Mesothelial cell of epicardium (in vitro differentiated cells): ENCODE measurements around the gene GSN. TPM values are rescaled to one million over a fixed set of nuclear protein-coding genes. Genes with fewer than 3 reads are reported as not detected.

ENCODE experiments used
- DNase-seq, 2 experiments: peaks; one replicate each; pipeline ENCODE4 v3.0.0; 2021; ENCODE audit warnings: low spot score in 2 of 2; ENCODE audit not compliant: unreplicated experiment in 2 of 2
- H3K27ac Mint-ChIP-seq: 2 replicates; pipeline ENCODE4 v1.8.0; 2021; ENCODE audit warnings: mixed read lengths
- H3K27me3 Mint-ChIP-seq: 2 replicates; pipeline ENCODE4 v1.8.0; 2021; ENCODE audit warnings: low read depth, mixed read lengths
- H3K36me3 Mint-ChIP-seq: 2 replicates; pipeline ENCODE4 v1.8.0; 2021; ENCODE audit warnings: mixed read lengths
- H3K4me1 Mint-ChIP-seq: 2 replicates; pipeline ENCODE4 v1.8.0; 2021; ENCODE audit warnings: mixed read lengths
- H3K4me3 Mint-ChIP-seq: 2 replicates; pipeline ENCODE4 v1.8.0; 2021; ENCODE audit warnings: mild to moderate bottlenecking, moderate library complexity, mixed read lengths
- H3K9me3 Mint-ChIP-seq: 2 replicates; pipeline ENCODE4 v1.8.0; 2021; ENCODE audit warnings: mixed read lengths
- total RNA-seq: library from RNA; stranded (reverse); gene quantifications from 3 replicates; pipeline ENCODE4 v1.2.1, GENCODE V29; 2021
- TF ChIP-seq, protein P1 (sequence below): fragments of 200-600 bp; sonication (generic); IDR thresholded peaks from one replicate; pipeline ENCODE4 v1.5.0; 2021; ENCODE audit warnings: antibody characterized with exemption; ENCODE audit not compliant: unreplicated experiment

The GSN gene
- total RNA-seq, 1 donor from 2014 or later: 114 TPM

DNA sequence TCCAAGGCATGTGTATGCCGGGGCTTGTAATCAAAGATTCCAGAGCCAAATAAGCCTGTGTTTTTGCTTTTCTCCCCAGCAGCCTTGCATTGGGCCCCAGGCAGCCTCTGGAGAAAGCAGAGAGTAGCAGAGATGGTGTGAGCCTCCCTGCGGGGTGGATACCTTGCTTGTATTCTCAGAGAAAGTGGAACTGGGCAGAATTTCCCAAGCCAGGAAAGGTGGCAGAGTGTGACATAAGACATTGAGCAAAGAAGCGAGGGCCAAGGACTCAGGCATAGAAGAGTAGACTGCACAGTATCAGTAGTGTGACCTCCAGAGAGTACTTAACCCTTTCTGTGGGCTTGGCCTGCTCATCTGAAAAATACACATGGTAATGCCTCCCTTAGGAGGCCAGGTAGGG is 1.6 kb upstream of the GSN start:
- Mint-ChIP-seq H3K27ac (no peak overlapping the region), H3K4me3 (peak overlapping the region; percentile 22), H3K4me1 (peaks cover 30% of the 10 kb centered on the region), H3K36me3 (no peaks in the 10 kb centered on the region), H3K9me3 (no peaks in the 10 kb centered on the region), H3K27me3 (peaks cover 11% of the 10 kb centered on the region)
- TF ChIP-seq, protein P1, sequence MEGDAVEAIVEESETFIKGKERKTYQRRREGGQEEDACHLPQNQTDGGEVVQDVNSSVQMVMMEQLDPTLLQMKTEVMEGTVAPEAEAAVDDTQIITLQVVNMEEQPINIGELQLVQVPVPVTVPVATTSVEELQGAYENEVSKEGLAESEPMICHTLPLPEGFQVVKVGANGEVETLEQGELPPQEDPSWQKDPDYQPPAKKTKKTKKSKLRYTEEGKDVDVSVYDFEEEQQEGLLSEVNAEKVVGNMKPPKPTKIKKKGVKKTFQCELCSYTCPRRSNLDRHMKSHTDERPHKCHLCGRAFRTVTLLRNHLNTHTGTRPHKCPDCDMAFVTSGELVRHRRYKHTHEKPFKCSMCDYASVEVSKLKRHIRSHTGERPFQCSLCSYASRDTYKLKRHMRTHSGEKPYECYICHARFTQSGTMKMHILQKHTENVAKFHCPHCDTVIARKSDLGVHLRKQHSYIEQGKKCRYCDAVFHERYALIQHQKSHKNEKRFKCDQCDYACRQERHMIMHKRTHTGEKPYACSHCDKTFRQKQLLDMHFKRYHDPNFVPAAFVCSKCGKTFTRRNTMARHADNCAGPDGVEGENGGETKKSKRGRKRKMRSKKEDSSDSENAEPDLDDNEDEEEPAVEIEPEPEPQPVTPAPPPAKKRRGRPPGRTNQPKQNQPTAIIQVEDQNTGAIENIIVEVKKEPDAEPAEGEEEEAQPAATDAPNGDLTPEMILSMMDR: no peak
- DNase-seq: no peak

DNA sequence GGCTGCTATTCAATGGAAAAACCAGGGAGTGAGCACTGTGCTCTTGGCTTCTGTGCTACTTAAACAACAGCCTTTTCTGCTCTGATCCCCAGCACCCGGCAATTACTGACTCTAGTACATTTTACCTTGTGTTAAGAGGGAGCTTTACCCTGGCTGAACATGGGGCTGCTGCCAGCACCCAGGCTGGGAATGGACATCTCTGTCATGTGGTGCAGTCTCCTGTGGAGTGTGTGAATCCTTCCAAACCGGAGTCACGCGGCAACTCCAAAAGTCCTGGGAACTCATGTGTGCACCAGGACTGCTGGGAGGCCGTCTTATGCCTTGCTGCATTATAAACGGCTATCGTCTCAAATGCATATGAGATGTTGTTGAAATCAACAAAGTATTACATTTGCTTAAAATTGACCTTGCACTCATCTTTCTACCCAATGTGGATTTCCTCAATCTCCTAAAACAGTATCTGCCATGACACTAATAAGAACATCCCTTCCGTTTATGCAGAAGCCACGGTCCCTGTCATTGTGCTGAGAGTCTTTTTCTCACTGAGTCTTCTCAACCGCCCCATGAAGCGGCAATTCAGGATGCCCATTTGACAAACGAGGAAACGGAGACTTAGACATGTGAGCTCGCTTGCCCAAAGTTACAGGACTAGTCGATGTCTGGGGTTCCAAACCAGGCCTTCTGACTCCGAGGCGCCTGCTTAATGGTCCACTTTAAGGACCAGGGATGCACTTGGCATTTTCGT is 884 bp upstream of the GSN start:
- DNase-seq: no peak
- Mint-ChIP-seq H3K4me3 (peak overlapping the region; percentile 88), H3K9me3 (no peaks in the 10 kb centered on the region), H3K36me3 (no peaks in the 10 kb centered on the region), H3K27ac (no peak overlapping the region), H3K27me3 (peaks cover 11% of the 10 kb centered on the region), H3K4me1 (peaks cover 37% of the 10 kb centered on the region)
- TF ChIP-seq, protein P1: no peak

DNA sequence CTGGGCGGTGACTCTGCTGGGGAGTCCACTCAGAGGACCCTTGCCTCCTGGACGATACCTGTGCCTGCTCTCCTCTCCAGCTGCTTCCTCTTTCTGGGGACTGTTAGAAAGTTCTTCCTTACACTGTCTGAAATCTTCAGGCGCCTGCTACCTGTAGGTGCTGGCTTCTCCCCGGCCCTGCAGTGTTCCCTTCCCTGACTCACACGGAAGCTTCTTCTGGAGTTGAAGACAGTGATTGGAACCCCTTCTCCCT is 562 bp downstream of the GSN start:
- Mint-ChIP-seq H3K27me3 (peaks cover 11% of the 10 kb centered on the region), H3K4me1 (peaks cover 42% of the 10 kb centered on the region)

DNA sequence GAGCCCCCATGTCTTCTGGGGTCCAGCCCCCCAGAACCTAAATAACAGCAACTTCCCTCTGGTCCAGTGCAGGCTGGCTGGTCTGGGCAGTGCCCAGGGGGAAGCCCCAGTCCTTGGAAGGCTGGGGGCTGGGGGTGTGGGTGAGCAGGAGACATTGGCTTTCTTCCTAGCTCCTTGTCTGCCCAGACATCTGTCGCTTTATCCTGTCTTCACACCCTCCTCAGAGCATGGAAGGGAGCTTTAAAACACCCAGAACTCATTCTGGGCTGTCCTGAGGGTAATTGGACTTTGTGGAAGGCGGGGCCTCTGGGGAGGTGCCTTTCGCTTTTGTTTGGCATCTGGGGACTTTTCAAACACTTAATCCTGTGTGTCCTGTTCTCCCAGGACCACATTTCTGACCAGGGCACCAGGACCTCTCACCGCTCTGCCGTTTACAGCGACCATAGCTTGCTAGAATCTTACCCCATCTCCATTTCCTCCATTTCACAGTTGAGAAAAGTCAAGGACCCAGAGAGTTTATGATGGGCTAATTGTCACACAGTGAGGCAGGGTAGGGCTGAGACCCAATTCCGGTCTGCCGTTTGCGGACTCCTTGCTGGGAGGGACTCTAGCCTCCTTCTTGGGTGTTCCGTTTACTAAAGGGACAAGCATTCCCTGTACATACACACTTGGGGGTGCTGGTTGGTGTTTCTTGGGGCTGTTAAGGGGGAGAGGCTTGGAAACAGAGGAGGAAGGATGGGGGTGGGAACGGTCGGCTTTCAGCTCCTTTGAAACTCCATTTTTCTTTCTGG is 1.1 kb downstream of the GSN start:
- Mint-ChIP-seq H3K4me1 (peaks cover 42% of the 10 kb centered on the region), H3K4me3 (peak overlapping the region; percentile 76), H3K27me3 (peaks cover 11% of the 10 kb centered on the region), H3K36me3 (no peaks in the 10 kb centered on the region), H3K27ac (peak overlapping the region; percentile 84), H3K9me3 (no peaks in the 10 kb centered on the region)
- DNase-seq: no peak
- TF ChIP-seq, protein P1: no peak

More for the DNA sequence above, 562 bp downstream of the GSN start:
- peak overlapping the region; percentile 84 for H3K27ac Mint-ChIP-seq
- no peak for DNase-seq
- no peaks in the 10 kb centered on the region for H3K9me3 Mint-ChIP-seq
- no peaks in the 10 kb centered on the region for H3K36me3 Mint-ChIP-seq
- peak overlapping the region; percentile 76 for H3K4me3 Mint-ChIP-seq
- TF ChIP-seq, protein P1: no peak

DNA sequence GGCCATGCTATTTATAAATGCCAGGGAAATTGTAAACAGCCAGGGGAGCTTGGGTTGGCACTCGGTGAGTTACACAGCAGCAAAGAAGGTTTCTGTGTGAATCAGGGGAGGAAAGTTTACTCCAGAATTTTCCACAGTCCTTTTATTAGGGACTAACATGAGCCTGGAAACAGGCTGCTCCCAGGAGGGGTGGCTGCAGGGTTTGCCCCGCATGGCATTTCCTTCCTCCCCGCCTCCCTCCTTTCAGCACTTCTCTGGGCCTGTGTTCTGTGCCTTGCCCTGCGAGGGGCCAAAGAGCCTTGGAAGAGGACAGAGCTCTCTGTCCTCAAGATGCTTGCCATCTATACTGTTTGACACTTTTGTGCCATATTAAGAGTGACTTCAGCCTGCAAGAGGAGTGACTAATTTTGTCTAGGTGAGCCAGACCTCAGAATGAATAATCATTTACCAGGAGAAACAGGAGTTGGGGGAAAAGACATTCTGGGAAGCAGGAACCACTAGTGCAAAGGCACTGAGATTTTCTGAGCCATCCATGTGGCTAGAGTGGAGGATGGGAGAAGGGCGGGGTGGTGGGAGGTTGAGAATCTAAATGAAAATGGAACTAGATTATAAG is 1.8 kb downstream of the GSN start:
- peaks cover 42% of the 10 kb centered on the region for H3K4me1 Mint-ChIP-seq
- TF ChIP-seq, protein P1: no peak
- peak overlapping the region; percentile 84 for H3K27ac Mint-ChIP-seq

More for the DNA sequence above, 1.8 kb downstream of the GSN start:
- Mint-ChIP-seq H3K9me3 (no peaks in the 10 kb centered on the region), H3K4me3 (peak overlapping the region; percentile 76), H3K36me3 (no peaks in the 10 kb centered on the region), H3K27me3 (peaks cover 11% of the 10 kb centered on the region)
- DNase-seq: no peak
